K562 (cell line): ENCODE measurements around the gene CMBL. TPM values are rescaled to one million over a fixed set of nuclear protein-coding genes. Genes with fewer than 3 reads are reported as not detected.

Experiments
- GMEB1 ChIP-seq: fragments of 250-450 bp; sonication (Bioruptor Pico); IDR thresholded peaks from 2 replicates; pipeline ENCODE4 v1.4.0; 2020; ENCODE audit warnings: mild to moderate bottlenecking
- MGA ChIP-seq: fragments of 450-650 bp; IDR thresholded peaks from 2 replicates; pipeline ENCODE4 v1.6.1; 2016; ENCODE audit warnings: mild to moderate bottlenecking, moderate library complexity
- SNIP1 ChIP-seq: fragments of 450-650 bp; IDR thresholded peaks from 2 replicates; pipeline ENCODE4 v1.7.1; 2017; ENCODE audit warnings: low read depth, mild to moderate bottlenecking
- ZNF449 ChIP-seq: fragments of 250-450 bp; sonication (Bioruptor Pico); IDR thresholded peaks from 2 replicates; pipeline ENCODE4 v1.8.0; 2022; ENCODE audit warnings: moderate library complexity, mild to moderate bottlenecking, inconsistent platforms
- polyA plus RNA-seq, 8 experiments: library from polyadenylated mRNA; depleted of rRNA in 4 of 8; stranded (reverse) in 5 of 8; unstranded in 3 of 8; fragments of >200 nt; fragmentation: Nextera tagmentation in 2 of 8; fragmentation: Illumina TruSeq in 1 of 8; extraction: Ambion mirVana in 2 of 8; extraction: Trizol in 1 of 8; gene quantifications; 2 replicates each; pipeline versions ENCODE4 v1.2.1 to v1.2.3, GENCODE V29; 2011 to 2014; ENCODE audit warnings: inconsistent platforms in 1 of 8, missing spikeins in 1 of 8
- total RNA-seq, 7 experiments: library from RNA; depleted of rRNA in 6 of 7; stranded (reverse); fragments of >200 nt in 6 of 7; fragmentation: Illumina TruSeq in 2 of 7; extraction: Trizol in 2 of 7; gene quantifications; 2 replicates each; pipeline versions ENCODE4 v1.2.1 to v1.2.3, GENCODE V29; 2011 to 2021; ENCODE audit warnings: low replicate concordance in 1 of 7

The CMBL gene
- total and polyA plus RNA-seq, 9 of the 15 experiments (the other 6 are each of a cell fraction or from before 2014, with no cell fraction given), result 22.6 to 192 (median 71.1) TPM

- TF ChIP-seq MGA (peak; percentile 80), GMEB1 (CRISPR knock-in tag) (peak; percentile 47), SNIP1 (peak; percentile 33; the same call in 1 of the 2 replicates), ZNF449 (no peak)
Observed at GRCh38 chr5:10353241-10354047, 45.7 kb upstream of the CMBL start, which contains the start of gene MARCHF6 (continued).
